Natural killer cell (primary cell): ENCODE measurements around the gene MAP1LC3B. TPM values are rescaled to one million over a fixed set of nuclear protein-coding genes. Genes with fewer than 3 reads are reported as not detected.

Experiments used
- ATAC-seq, 3 donors: fragments of 150-1000 bp in 2 of 3; fragments of 200-7000 bp in 1 of 3; cut with Tn5 transposase; 1 replicate in 1 of 3; 2 replicates in 2 of 3; pipeline ENCODE4 v1.10.0; 2021; ENCODE audit warnings: mild to moderate bottlenecking in 2 of 3, moderate library complexity in 2 of 3
- DNase-seq, 2 donors: peaks; one replicate each; pipeline versions ENCODE4 v3.0.0 to v3.0.0-alpha.2; 2013 to 2021; ENCODE audit warnings: mixed read lengths in 1 of 2
- H3K27ac ChIP-seq: one replicate; pipeline ENCODE4 v1.5.1; 2013; ENCODE audit warnings: mild to moderate bottlenecking, low read length
- H3K27me3 ChIP-seq: one replicate; pipeline ENCODE4 v1.6.1; 2013; ENCODE audit warnings: low read length; ENCODE audit not compliant: control insufficient read depth, insufficient read depth
- H3K36me3 ChIP-seq: one replicate; pipeline ENCODE4 v1.6.1; 2013; ENCODE audit warnings: low read length; ENCODE audit not compliant: control insufficient read depth, insufficient read depth
- H3K4me1 ChIP-seq: one replicate; pipeline ENCODE4 v1.6.1; 2013; ENCODE audit warnings: low read length; ENCODE audit not compliant: control insufficient read depth, insufficient read depth
- H3K4me3 ChIP-seq: one replicate; pipeline ENCODE4 v1.5.1; 2013; ENCODE audit warnings: low read length
- H3K9me3 ChIP-seq: one replicate; pipeline ENCODE4 v1.6.1; 2013; ENCODE audit warnings: low read length; ENCODE audit not compliant: control insufficient read depth, insufficient read depth
- H3K27ac Mint-ChIP-seq, 2 donors: one replicate each; pipeline ENCODE4 v1.8.0; 2022; ENCODE audit warnings: mild to moderate bottlenecking in 2 of 2, mixed read lengths in 2 of 2, moderate library complexity in 1 of 2
- H3K27me3 Mint-ChIP-seq, 2 donors: one replicate each; pipeline ENCODE4 v1.8.0; 2022; ENCODE audit warnings: low read depth in 2 of 2, mixed read lengths in 2 of 2
- H3K36me3 Mint-ChIP-seq: one replicate; pipeline ENCODE4 v1.8.0; 2022; ENCODE audit warnings: mixed read lengths
- H3K4me1 Mint-ChIP-seq, 2 donors: one replicate each; pipeline ENCODE4 v1.8.0; 2022; ENCODE audit warnings: mixed read lengths in 2 of 2
- H3K4me3 Mint-ChIP-seq: one replicate; pipeline ENCODE4 v1.8.0; 2022; ENCODE audit warnings: mild to moderate bottlenecking, moderate library complexity, mixed read lengths
- H3K9me3 Mint-ChIP-seq, 2 donors: one replicate each; pipeline ENCODE4 v1.8.0; 2022; ENCODE audit warnings: mixed read lengths in 2 of 2
- WGBS: methylation state at CpG from one replicate; pipeline ENCODE4 v1.1.7; 2013; ENCODE audit warnings: missing lambda C conversion rate; ENCODE audit not compliant: insufficient coverage; 5-methylcytosine and 5-hydroxymethylcytosine counted together
- intact Hi-C: fragments of 100-400 bp; cut with micrococcal nuclease; formaldehyde crosslinking; loops from one replicate; pipeline ENCODE4 v1.14.2; 2022
- total RNA-seq, 4 donors: library from RNA; stranded (reverse); fragments of 120-200 nt in 1 of 4; gene quantifications; one replicate each; pipeline versions ENCODE4 v1.2.3 to v1.2.4, GENCODE V29; 2013 to 2022
- TF ChIP-seq, protein P1 (sequence below): fragments of 200-600 bp; IDR thresholded peaks from one replicate; pipeline ENCODE4 v1.8.0; 2022; ENCODE audit warnings: antibody characterized with exemption

Gene MAP1LC3B
- total RNA-seq, 3 donors from 2014 or later (not counting 1 experiment from before 2014, with no cell fraction given) = 171 to 220 (median 172) TPM

DNA sequence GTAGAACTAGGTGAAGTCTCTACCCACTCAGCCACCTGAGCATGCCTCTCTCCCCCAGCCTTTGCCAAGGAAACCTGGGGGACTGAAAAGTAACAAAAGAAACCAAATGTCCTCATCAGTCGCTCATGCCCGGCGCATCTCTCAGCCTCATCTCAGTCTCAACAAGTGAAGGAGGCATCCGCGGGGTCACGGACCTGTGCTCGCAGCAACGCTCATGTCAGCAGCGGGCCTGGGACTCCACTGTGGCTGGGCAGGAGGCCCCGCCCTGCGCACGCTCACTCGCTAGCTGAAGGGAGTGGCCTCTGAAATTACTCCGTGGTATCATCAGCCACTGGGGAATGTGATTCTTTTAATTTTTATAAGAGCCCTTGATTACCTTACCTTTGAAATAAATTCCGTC lies 31.3 kb downstream of the MAP1LC3B start:
- no peaks in the 10 kb centered on the region for H3K9me3 ChIP-seq
- no peak overlapping the region for H3K4me3 ChIP-seq
- H3K27ac ChIP-seq = no peak overlapping the region
- peaks cover 11% of the 10 kb centered on the region for H3K36me3 ChIP-seq
- no peaks in the 10 kb centered on the region for H3K4me1 ChIP-seq
- WGBS = 95% methylated on average over 13 of the region's 15 CpGs
- Mint-ChIP-seq H3K27ac (no peak overlapping the region), H3K27me3 (no peaks in the 10 kb centered on the region), H3K4me1 (peaks cover 4 to 11% of the 10 kb centered on the region in 2 donors), H3K9me3 (no peaks in the 10 kb centered on the region), H3K36me3 (peaks cover 7% of the 10 kb centered on the region), H3K4me3 (no peak overlapping the region)
- TF ChIP-seq, protein P1, sequence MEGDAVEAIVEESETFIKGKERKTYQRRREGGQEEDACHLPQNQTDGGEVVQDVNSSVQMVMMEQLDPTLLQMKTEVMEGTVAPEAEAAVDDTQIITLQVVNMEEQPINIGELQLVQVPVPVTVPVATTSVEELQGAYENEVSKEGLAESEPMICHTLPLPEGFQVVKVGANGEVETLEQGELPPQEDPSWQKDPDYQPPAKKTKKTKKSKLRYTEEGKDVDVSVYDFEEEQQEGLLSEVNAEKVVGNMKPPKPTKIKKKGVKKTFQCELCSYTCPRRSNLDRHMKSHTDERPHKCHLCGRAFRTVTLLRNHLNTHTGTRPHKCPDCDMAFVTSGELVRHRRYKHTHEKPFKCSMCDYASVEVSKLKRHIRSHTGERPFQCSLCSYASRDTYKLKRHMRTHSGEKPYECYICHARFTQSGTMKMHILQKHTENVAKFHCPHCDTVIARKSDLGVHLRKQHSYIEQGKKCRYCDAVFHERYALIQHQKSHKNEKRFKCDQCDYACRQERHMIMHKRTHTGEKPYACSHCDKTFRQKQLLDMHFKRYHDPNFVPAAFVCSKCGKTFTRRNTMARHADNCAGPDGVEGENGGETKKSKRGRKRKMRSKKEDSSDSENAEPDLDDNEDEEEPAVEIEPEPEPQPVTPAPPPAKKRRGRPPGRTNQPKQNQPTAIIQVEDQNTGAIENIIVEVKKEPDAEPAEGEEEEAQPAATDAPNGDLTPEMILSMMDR = no peak
- DNase-seq (no peak), ATAC-seq (no peak)
- no peaks in the 10 kb centered on the region for H3K27me3 ChIP-seq
- intact Hi-C loops = no loop called here

DNA sequence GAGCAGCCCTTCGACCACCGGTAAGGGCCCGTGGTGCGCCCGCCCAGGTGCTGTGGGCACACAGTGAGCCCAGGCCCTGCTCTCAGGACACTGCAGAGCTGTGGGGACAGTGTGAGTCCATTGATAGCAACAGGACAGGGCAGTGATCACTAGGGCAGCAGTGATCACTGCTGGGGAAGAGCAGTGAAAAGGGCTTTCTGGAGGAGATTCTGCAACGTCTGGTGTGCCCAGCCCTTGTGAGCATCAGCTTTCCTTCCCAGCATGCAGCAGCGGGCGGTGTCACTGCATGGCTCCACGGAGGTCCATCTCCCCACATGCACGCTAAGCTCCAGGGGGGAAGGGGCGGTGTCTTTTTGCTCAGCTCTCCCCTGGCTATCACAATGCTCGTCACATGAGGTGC lies 32.1 kb downstream of the MAP1LC3B start:
- no peaks in the 10 kb centered on the region for H3K4me1 ChIP-seq
- no peak overlapping the region for H3K4me3 ChIP-seq
- no peaks in the 10 kb centered on the region for H3K9me3 ChIP-seq
- Mint-ChIP-seq H3K9me3 (no peaks in the 10 kb centered on the region), H3K36me3 (peaks cover 7% of the 10 kb centered on the region), H3K4me1 (peaks cover 4 to 11% of the 10 kb centered on the region in 2 donors), H3K27ac (no peak overlapping the region), H3K27me3 (no peaks in the 10 kb centered on the region), H3K4me3 (no peak overlapping the region)
- WGBS = 97% methylated on average over 12 of the region's 12 CpGs
- no peaks in the 10 kb centered on the region for H3K27me3 ChIP-seq
- H3K27ac ChIP-seq = no peak overlapping the region
- peaks cover 11% of the 10 kb centered on the region for H3K36me3 ChIP-seq
- intact Hi-C loops = no loop called here
- DNase-seq (no peak), ATAC-seq (no peak)
- TF ChIP-seq, protein P1 = no peak

DNA sequence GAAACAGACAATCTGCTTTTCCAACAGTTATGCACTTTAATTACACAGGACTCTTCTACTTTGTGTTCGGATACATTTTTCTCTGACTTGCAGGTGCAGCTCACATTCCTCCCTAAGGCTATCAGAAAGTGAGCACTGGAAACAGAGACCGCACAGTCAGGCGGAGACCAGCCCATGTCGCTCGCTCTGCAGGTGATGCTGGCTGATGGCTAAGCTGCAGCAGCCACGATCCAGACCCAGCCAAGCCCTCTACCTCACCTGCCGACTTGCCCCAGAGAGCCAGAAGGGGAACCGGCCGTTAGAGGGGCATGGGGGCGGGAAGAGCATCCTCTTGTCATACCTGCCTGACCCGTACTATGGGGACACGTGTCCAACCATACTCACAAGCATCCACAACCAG lies 33.8 kb downstream of the MAP1LC3B start:
- TF ChIP-seq, protein P1 = no peak
- Histone ChIP-seq H3K4me3 (no peak overlapping the region), H3K27me3 (no peaks in the 10 kb centered on the region), H3K36me3 (peaks cover 11% of the 10 kb centered on the region), H3K4me1 (no peaks in the 10 kb centered on the region), H3K9me3 (no peaks in the 10 kb centered on the region), H3K27ac (no peak overlapping the region)
- DNase-seq (no peak), ATAC-seq (no peak)
- Mint-ChIP-seq H3K27ac (no peak overlapping the region), H3K4me1 (peaks cover 4 to 11% of the 10 kb centered on the region in 2 donors), H3K36me3 (peaks cover 7% of the 10 kb centered on the region), H3K9me3 (no peaks in the 10 kb centered on the region), H3K27me3 (no peaks in the 10 kb centered on the region), H3K4me3 (no peak overlapping the region)
- intact Hi-C loops = no loop called here
- WGBS = 94% methylated on average over 12 of the region's 12 CpGs

DNA sequence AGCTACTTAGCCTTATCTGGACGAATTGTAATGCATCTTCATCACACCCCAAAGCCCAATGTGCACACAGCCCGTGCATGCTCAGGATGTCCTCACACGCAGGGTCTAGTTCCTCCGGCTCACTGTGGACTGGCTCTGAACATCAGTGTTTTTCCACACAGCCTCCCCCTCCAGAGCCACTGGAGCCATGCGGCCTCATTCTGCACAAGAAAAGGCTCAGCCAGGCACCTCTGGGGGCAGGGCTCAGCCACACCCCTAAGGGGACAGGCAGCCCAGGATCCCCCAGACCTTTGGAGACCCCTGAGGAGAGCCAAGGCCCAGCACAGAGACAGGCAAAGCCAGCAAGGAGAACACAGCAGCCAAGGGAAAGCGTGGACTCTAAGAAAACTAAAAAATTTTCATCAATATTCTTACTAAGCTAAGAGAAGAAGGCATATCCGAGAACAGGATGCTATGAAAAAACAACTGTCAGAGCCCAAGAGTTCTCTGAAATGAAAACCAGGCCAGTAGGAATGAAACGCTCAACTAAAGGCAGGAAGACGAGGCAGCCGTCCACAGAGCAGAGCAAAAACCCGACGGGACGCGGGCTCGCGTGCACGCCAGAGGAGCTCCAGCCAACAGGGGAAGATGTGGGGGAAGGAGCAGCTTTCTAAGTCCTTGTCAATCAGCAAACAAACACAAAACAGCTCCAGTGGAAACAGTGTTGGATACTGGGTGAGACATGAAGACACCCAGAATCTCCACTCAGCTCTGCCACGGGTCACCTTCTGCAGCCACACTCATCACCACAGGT lies 34.5 kb downstream of the MAP1LC3B start:
- no peaks in the 10 kb centered on the region for H3K9me3 Mint-ChIP-seq
- no peaks in the 10 kb centered on the region for H3K4me1 ChIP-seq
- intact Hi-C loops = no loop called here
- H3K27me3 ChIP-seq = no peaks in the 10 kb centered on the region
- peaks cover 4 to 11% of the 10 kb centered on the region in 2 donors for H3K4me1 Mint-ChIP-seq
- no peak for ATAC-seq
- no peak for DNase-seq
- TF ChIP-seq, protein P1 = no peak
- H3K27ac Mint-ChIP-seq = no peak overlapping the region
- H3K27me3 Mint-ChIP-seq = no peaks in the 10 kb centered on the region
- WGBS = 95% methylated on average over 18 of the region's 18 CpGs
- no peak overlapping the region for H3K4me3 ChIP-seq
- H3K27ac ChIP-seq = no peak overlapping the region
- H3K9me3 ChIP-seq = no peaks in the 10 kb centered on the region
- peaks cover 7% of the 10 kb centered on the region for H3K36me3 Mint-ChIP-seq
- no peak overlapping the region for H3K4me3 Mint-ChIP-seq
- peaks cover 10% of the 10 kb centered on the region for H3K36me3 ChIP-seq
